ENCODE data around the gene FCMR.
"Not testable (repeated sequence)": the region's sequence is repeated elsewhere in the genome, so short reads cannot be mapped to it uniquely, and the experiment has no call there.

The FCMR gene

GRCh38 chr1:206933333-206933945, 11.7 kb upstream of the FCMR start:
- Histone ChIP-seq H3K4me3 (ENCODE audit: low read depth, low read length) (no peak overlapping the region), H2AFZ (ENCODE audit: low read length, unreplicated experiment) (no peak overlapping the region), H3K4me1 (ENCODE audit: control insufficient read depth, insufficient read depth, low read length, unreplicated experiment) (no peaks in the 10 kb centered on the region), H3K79me2 (ENCODE audit: control insufficient read depth, insufficient read depth, low read length, unreplicated experiment) (no peaks in the 10 kb centered on the region), H3K27ac (ENCODE audit: low read depth, low read length) (no peak overlapping the region), H3K27me3 (ENCODE audit: insufficient read depth, low read length) (peaks cover 27% of the 10 kb centered on the region), H3K36me3 (ENCODE audit: insufficient read depth, low read length) (no peaks in the 10 kb centered on the region)

DNA sequence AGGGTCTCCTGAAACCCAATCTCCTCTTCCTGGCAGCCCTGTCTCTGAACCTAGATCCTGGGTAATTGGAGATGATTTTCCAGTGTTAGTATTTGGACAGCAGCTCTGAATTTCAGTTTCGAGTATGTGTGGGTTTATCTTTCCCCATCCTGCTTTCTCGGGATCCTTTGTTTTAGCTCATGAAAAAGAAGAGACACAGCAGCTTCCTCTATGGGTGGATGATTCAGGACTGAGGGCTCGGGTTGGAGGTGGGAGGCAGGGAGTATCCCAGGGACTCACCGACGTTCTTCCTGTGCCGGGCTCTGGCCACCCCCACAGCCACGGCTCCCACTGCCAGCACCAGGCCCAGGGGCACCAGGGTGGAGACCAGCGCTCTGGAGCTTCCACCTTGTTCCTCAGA, 10.4 kb upstream of the FCMR start:
- Histone ChIP-seq H3K4me1 (ENCODE audit: control insufficient read depth, insufficient read depth, low read length, unreplicated experiment) (no peaks in the 10 kb centered on the region), H3K36me3 (ENCODE audit: insufficient read depth, low read length) (no peaks in the 10 kb centered on the region), H3K27ac (ENCODE audit: low read depth, low read length) (no peak overlapping the region), H2AFZ (ENCODE audit: low read length, unreplicated experiment) (no peak overlapping the region), H3K79me2 (ENCODE audit: control insufficient read depth, insufficient read depth, low read length, unreplicated experiment) (no peaks in the 10 kb centered on the region), H3K27me3 (ENCODE audit: insufficient read depth, low read length) (peaks cover 19% of the 10 kb centered on the region), H3K4me3 (ENCODE audit: low read depth, low read length) (no peak overlapping the region)

DNA sequence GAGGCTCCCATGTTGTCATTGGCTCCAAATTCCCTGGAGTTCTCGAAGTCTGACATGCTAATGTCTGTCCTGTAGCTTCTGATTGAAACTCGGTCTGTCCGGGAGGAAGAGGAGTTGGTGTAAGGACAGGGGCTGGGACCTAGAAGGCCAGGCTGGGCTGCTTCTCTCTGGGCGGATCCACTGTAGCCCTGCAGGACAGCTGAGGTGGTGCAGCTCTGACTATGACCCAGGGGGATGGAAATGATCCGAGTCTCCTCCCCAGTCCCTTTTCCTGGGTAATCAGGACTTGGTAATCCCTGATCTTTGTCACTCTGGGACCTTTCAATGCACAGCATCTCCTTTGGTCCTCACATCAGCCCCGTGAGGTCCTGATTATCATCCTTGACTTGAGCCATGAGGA, 10.0 kb upstream of the FCMR start:
- no peaks in the 10 kb centered on the region for H3K79me2 ChIP-seq (ENCODE audit: control insufficient read depth, insufficient read depth, low read length, unreplicated experiment)
- H3K27ac ChIP-seq (ENCODE audit: low read depth, low read length) = no peak overlapping the region
- no peaks in the 10 kb centered on the region for H3K4me1 ChIP-seq (ENCODE audit: control insufficient read depth, insufficient read depth, low read length, unreplicated experiment)
- no peaks in the 10 kb centered on the region for H3K36me3 ChIP-seq (ENCODE audit: insufficient read depth, low read length)
- H3K27me3 ChIP-seq (ENCODE audit: insufficient read depth, low read length) = peaks cover 14% of the 10 kb centered on the region
- H3K4me3 ChIP-seq (ENCODE audit: low read depth, low read length) = no peak overlapping the region
- H2AFZ ChIP-seq (ENCODE audit: low read length, unreplicated experiment) = no peak overlapping the region

GRCh38 chr1:206930210-206930798, 8.6 kb upstream of the FCMR start:
- Histone ChIP-seq H3K4me1 (ENCODE audit: control insufficient read depth, insufficient read depth, low read length, unreplicated experiment) (no peaks in the 10 kb centered on the region), H2AFZ (ENCODE audit: low read length, unreplicated experiment) (no peak overlapping the region), H3K79me2 (ENCODE audit: control insufficient read depth, insufficient read depth, low read length, unreplicated experiment) (no peaks in the 10 kb centered on the region), H3K36me3 (ENCODE audit: insufficient read depth, low read length) (no peaks in the 10 kb centered on the region), H3K27ac (ENCODE audit: low read depth, low read length) (no peak overlapping the region), H3K4me3 (ENCODE audit: low read depth, low read length) (no peak overlapping the region), H3K27me3 (ENCODE audit: insufficient read depth, low read length) (peaks cover 4% of the 10 kb centered on the region)

GRCh38 chr1:206929524-206929923, 7.8 kb upstream of the FCMR start:
- no peaks in the 10 kb centered on the region; the same call in 1 of the 2 replicates for H3K27me3 ChIP-seq (ENCODE audit: insufficient read depth, low read length)
- no peaks in the 10 kb centered on the region for H3K36me3 ChIP-seq (ENCODE audit: insufficient read depth, low read length)
- no peaks in the 10 kb centered on the region for H3K4me1 ChIP-seq (ENCODE audit: control insufficient read depth, insufficient read depth, low read length, unreplicated experiment)
- no peaks in the 10 kb centered on the region for H3K79me2 ChIP-seq (ENCODE audit: control insufficient read depth, insufficient read depth, low read length, unreplicated experiment)
- no peak overlapping the region for H3K4me3 ChIP-seq (ENCODE audit: low read depth, low read length)
- H2AFZ ChIP-seq (ENCODE audit: low read length, unreplicated experiment) = no peak overlapping the region
- no peak overlapping the region for H3K27ac ChIP-seq (ENCODE audit: low read depth, low read length)

DNA sequence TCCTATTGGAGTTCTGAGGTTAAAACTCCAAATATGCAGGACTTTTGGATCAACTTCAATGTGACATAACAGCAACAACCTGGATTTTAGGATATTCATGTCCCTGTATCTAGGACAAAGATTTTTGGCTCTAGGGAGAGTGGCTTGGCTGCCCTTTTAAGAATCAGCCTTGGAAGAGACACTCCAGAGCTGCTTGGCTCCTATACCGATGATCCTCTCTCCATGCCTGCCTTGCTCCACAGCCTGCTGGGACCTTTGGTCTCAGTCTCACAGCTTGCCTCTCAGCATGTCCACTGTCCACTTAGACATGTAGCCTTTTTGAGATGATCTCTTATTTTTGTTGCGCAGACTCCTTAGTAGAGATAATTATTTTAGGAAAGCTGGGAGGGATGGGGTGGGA, 4.5 kb upstream of the FCMR start:
- no peak overlapping the region for H2AFZ ChIP-seq (ENCODE audit: low read length, unreplicated experiment)
- no peaks in the 10 kb centered on the region for H3K79me2 ChIP-seq (ENCODE audit: control insufficient read depth, insufficient read depth, low read length, unreplicated experiment)
- H3K36me3 ChIP-seq (ENCODE audit: insufficient read depth, low read length) = no peaks in the 10 kb centered on the region
- no peak overlapping the region for H3K4me3 ChIP-seq (ENCODE audit: low read depth, low read length)
- H3K4me1 ChIP-seq (ENCODE audit: control insufficient read depth, insufficient read depth, low read length, unreplicated experiment) = no peaks in the 10 kb centered on the region
- H3K27ac ChIP-seq (ENCODE audit: low read depth, low read length) = no peak overlapping the region
- H3K27me3 ChIP-seq (ENCODE audit: insufficient read depth, low read length) = peaks cover 5% of the 10 kb centered on the region

GRCh38 chr1:206925106-206925736, 3.5 kb upstream of the FCMR start:
- H3K4me1 ChIP-seq (ENCODE audit: control insufficient read depth, insufficient read depth, low read length, unreplicated experiment) = no peaks in the 10 kb centered on the region

GRCh38 chr1:206924592-206925105, 2.9 kb upstream of the FCMR start:
- no peaks in the 10 kb centered on the region for H3K4me1 ChIP-seq (ENCODE audit: control insufficient read depth, insufficient read depth, low read length, unreplicated experiment)
- no peaks in the 10 kb centered on the region for H3K36me3 ChIP-seq (ENCODE audit: insufficient read depth, low read length)
- H3K27ac ChIP-seq (ENCODE audit: low read depth, low read length) = no peak overlapping the region
- H2AFZ ChIP-seq (ENCODE audit: low read length, unreplicated experiment) = no peak overlapping the region
- H3K4me3 ChIP-seq (ENCODE audit: low read depth, low read length) = no peak overlapping the region
- peaks cover 14% of the 10 kb centered on the region for H3K27me3 ChIP-seq (ENCODE audit: insufficient read depth, low read length)
- H3K79me2 ChIP-seq (ENCODE audit: control insufficient read depth, insufficient read depth, low read length, unreplicated experiment) = no peaks in the 10 kb centered on the region

More at GRCh38 chr1:206925106-206925736, 3.5 kb upstream of the FCMR start:
- Histone ChIP-seq H2AFZ (ENCODE audit: low read length, unreplicated experiment) (no peak overlapping the region), H3K27me3 (ENCODE audit: insufficient read depth, low read length) (peaks cover 14% of the 10 kb centered on the region), H3K36me3 (ENCODE audit: insufficient read depth, low read length) (no peaks in the 10 kb centered on the region), H3K79me2 (ENCODE audit: control insufficient read depth, insufficient read depth, low read length, unreplicated experiment) (no peaks in the 10 kb centered on the region), H3K4me3 (ENCODE audit: low read depth, low read length) (no peak overlapping the region), H3K27ac (ENCODE audit: low read depth, low read length) (no peak overlapping the region)

DNA sequence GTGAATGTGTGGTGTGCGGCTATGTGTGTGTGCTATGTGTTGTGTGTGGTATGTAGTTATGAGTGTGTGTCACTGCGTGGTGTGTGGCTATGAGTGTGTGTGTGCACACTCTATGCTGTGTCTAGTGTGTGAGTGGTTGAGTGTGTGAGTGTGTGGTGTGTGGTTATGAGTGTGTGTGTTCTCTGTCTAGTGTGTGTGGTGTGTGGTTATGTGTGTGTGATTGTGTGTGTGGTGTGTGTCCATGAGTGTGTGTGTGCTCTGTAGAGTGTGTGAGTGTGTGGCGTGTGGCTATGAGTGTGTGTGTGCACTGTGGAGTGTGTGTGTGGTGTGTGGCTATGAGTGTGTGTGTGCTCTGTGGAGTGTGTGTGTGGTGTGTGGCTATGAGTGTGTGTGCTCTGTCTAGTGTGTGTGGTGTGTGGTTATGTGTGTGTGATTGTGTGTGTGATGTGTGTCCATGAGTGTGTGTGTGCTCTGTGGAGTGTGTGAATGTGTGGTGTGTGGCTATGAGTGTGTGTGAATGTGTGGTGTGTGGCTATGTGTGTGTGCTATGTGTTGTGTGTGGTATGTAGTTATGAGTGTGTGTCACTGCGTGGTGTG, 2.3 kb upstream of the FCMR start:
- not testable (repeated sequence) for H3K79me2 ChIP-seq (ENCODE audit: control insufficient read depth, insufficient read depth, low read length, unreplicated experiment); H3K4me3 ChIP-seq (ENCODE audit: low read depth, low read length); H3K4me1 ChIP-seq (ENCODE audit: control insufficient read depth, insufficient read depth, low read length, unreplicated experiment); H3K27ac ChIP-seq (ENCODE audit: low read depth, low read length); H3K36me3 ChIP-seq (ENCODE audit: insufficient read depth, low read length); H2AFZ ChIP-seq (ENCODE audit: low read length, unreplicated experiment)
- peaks cover 14% of the 10 kb centered on the region for H3K27me3 ChIP-seq (ENCODE audit: insufficient read depth, low read length)

DNA sequence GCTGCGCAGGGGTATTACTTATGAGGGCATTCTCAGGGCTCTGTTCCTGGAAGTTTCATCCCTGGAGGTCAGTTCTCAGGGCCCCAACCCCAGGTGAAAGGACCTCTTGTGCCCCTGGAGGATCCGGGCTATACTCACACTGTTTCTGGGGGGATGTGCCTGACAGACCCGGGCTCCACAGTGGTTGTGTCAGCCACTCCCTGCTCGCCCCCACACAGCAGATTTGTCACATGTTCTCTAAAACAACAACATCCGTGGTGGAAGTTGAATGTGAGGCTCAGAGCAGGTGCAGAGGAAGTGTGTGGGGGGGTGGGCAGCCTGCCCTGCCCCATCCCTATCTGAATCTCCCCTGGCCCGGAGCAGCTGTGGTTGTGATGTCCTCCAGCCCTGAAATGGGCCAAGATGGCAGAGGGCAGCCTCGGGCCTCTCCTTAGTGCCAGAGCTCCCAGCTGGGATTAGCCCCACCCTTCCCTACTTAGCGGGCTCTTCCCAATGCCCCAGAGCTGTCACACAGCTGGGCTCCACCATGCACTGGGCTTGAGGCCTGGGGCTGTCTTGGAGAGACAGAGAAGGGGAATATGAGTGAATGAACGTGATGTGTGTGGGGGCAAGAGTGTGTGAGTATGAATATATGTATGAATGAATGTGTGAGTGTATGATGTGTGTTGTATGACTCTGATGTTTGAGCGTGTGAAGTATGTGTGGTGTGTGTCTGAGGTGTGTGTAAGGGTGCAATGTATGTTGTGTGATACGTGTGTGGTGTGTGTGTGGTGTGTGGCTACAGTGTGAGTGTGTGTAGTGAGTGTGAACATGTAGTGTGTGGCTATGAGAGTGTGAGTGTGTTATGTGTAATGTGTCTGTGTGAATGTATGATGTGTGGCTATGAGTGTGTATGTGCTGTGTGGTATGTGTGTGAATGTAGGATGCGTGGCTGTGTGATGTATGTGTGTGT, 1.5 kb upstream of the FCMR start:
- Histone ChIP-seq H3K4me3 (ENCODE audit: low read depth, low read length) (no peak overlapping the region), H2AFZ (ENCODE audit: low read length, unreplicated experiment) (no peak overlapping the region), H3K36me3 (ENCODE audit: insufficient read depth, low read length) (no peaks in the 10 kb centered on the region), H3K79me2 (ENCODE audit: control insufficient read depth, insufficient read depth, low read length, unreplicated experiment) (no peaks in the 10 kb centered on the region), H3K4me1 (ENCODE audit: control insufficient read depth, insufficient read depth, low read length, unreplicated experiment) (no peaks in the 10 kb centered on the region), H3K27ac (ENCODE audit: low read depth, low read length) (no peak overlapping the region), H3K27me3 (ENCODE audit: insufficient read depth, low read length) (peaks cover 14% of the 10 kb centered on the region)
